DND-41 (cell line): ENCODE results near the gene SQOR.

ENCODE experiments used
- ATAC-seq: fragments of 200-7000 bp; cut with Tn5 transposase; 3 replicates; pipeline ENCODE4 v1.9.1; 2021; ENCODE audit warnings: low read depth; ENCODE audit not compliant: insufficient read depth
- DNase-seq: peaks from one replicate; pipeline ENCODE4 v3.0.0-alpha.2; 2020
- H2AFZ ChIP-seq: 2 replicates; pipeline ENCODE4 v1.6.0; 2012; ENCODE audit warnings: low read depth, low read length
- H3K27ac ChIP-seq: 2 replicates; pipeline ENCODE4 v1.5.1; 2012; ENCODE audit warnings: low read length, inconsistent platforms
- H3K27me3 ChIP-seq: fragments of 200-600 bp; sonication (generic); 2 replicates; pipeline ENCODE4 v1.6.0; 2012; ENCODE audit warnings: low read length, mild to moderate bottlenecking, inconsistent platforms; ENCODE audit not compliant: insufficient read depth, poor library complexity
- H3K36me3 ChIP-seq: 2 replicates; pipeline ENCODE4 v1.5.1; 2012; ENCODE audit warnings: low read length, inconsistent platforms; ENCODE audit not compliant: insufficient read depth
- H3K4me1 ChIP-seq: 2 replicates; pipeline ENCODE4 v1.5.1; 2012; ENCODE audit warnings: mild to moderate bottlenecking, low read length; ENCODE audit not compliant: insufficient read depth
- H3K4me2 ChIP-seq: 2 replicates; pipeline ENCODE4 v1.6.0; 2012; ENCODE audit warnings: mild to moderate bottlenecking, moderate library complexity, low read length, inconsistent platforms; ENCODE audit not compliant: insufficient read depth
- H3K4me3 ChIP-seq, 2 experiments: fragments of 200-600 bp in 1 of 2; shearing (Covaris generic) in 1 of 2; 2 replicates each; pipeline ENCODE4 v1.5.1; 2012 to 2016; ENCODE audit warnings: inconsistent platforms in 2 of 2, low read length in 2 of 2, mild to moderate bottlenecking in 2 of 2, low read depth in 1 of 2, moderate library complexity in 1 of 2
- H3K79me2 ChIP-seq: 2 replicates; pipeline ENCODE4 v1.6.0; 2012; ENCODE audit warnings: low read length, inconsistent platforms; ENCODE audit not compliant: insufficient read depth
- H3K9ac ChIP-seq: 2 replicates; pipeline ENCODE4 v1.6.0; 2012; ENCODE audit warnings: low read depth, mild to moderate bottlenecking, inconsistent platforms, low read length, moderate library complexity
- H3K9me3 ChIP-seq: 2 replicates; pipeline ENCODE4 v1.5.1; 2012; ENCODE audit warnings: low read length, moderate library complexity, mild to moderate bottlenecking, inconsistent platforms; ENCODE audit not compliant: insufficient read depth, severe bottlenecking
- H4K20me1 ChIP-seq: 2 replicates; pipeline ENCODE4 v1.6.0; 2012; ENCODE audit warnings: low read length; ENCODE audit not compliant: insufficient read depth
- CTCF ChIP-seq: IDR thresholded peaks from 2 replicates; pipeline ENCODE4 v1.5.1; 2012; ENCODE audit warnings: borderline replicate concordance, low read length, moderate library complexity, mild to moderate bottlenecking; ENCODE audit not compliant: poor library complexity, severe bottlenecking; ENCODE audit errors: extremely low read depth
- EZH2 ChIP-seq: IDR thresholded peaks from 3 replicates; pipeline ENCODE4 v1.6.1; 2012; ENCODE audit warnings: borderline replicate concordance, low read depth, mild to moderate bottlenecking, moderate library complexity, low read length, inconsistent platforms; ENCODE audit not compliant: severe bottlenecking

The SQOR gene

DNA sequence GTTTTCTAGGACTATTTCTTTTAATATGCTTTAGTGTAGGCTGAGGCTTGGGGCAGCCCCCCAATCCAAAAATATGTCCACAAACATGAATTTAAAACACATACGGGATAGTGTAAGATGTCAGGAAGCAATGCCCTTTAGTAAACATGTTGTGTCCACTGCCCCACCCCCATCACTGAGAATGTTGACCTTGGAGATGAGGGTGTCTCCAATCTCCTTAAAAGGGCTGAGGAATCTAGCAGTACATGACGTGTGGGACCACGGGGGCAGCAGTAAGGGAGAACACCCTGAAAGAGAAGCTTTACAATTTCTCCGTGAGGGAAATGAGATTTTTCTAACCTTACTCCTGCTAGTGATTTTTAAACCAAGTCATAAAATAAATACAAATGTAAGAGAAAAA lies 84.7 kb downstream of the SQOR start:
- DNase-seq (no peak), ATAC-seq (no peak)
- Histone ChIP-seq H4K20me1 (no peaks in the 10 kb centered on the region), H3K4me1 (no peaks in the 10 kb centered on the region), H3K79me2 (no peaks in the 10 kb centered on the region), H3K27ac (no peak overlapping the region), H3K4me3 (no peak overlapping the region), H2AFZ (no peak overlapping the region), H3K4me2 (no peak overlapping the region), H3K36me3 (no peaks in the 10 kb centered on the region), H3K27me3 (no peaks in the 10 kb centered on the region), H3K9me3 (no peaks in the 10 kb centered on the region), H3K9ac (no peak overlapping the region)
- TF ChIP-seq EZH2 (no peak), CTCF (no peak)

DNA sequence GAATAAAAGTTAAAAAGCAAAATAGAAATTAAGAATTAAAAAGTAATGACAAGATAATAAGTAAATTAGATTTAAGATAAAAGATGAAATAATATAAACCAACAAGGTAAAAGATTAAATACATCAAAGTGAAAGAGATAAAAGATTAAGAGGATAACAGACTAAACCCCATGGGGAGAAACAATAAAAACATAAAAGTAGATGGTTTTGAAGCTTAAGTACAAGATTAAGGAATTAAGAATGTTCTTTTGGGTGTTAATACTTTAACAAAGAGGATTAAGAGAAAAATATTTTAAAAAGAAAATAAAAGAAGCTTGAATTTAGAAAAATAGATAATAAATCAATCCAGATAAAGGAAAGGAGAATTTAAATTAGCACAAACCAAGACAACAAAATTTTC lies 85.4 kb downstream of the SQOR start:
- no peak for DNase-seq
- no peaks in the 10 kb centered on the region for H4K20me1 ChIP-seq
- H3K4me2 ChIP-seq: no peak overlapping the region
- H3K9ac ChIP-seq: no peak overlapping the region
- H3K27ac ChIP-seq: no peak overlapping the region
- no peaks in the 10 kb centered on the region for H3K4me1 ChIP-seq
- H3K27me3 ChIP-seq: no peaks in the 10 kb centered on the region
- no peaks in the 10 kb centered on the region for H3K36me3 ChIP-seq
- TF ChIP-seq CTCF (no peak), EZH2 (no peak)
- ATAC-seq: no peak
- H2AFZ ChIP-seq: no peak overlapping the region
- no peaks in the 10 kb centered on the region for H3K79me2 ChIP-seq
- no peak overlapping the region for H3K4me3 ChIP-seq
- no peaks in the 10 kb centered on the region for H3K9me3 ChIP-seq

GRCh38 chr15:45728641-45729040 lies 93.8 kb downstream of the SQOR start:
- no peak overlapping the region for H3K4me2 ChIP-seq
- H2AFZ ChIP-seq: no peak overlapping the region
- no peaks in the 10 kb centered on the region for H3K36me3 ChIP-seq
- no peaks in the 10 kb centered on the region for H3K4me1 ChIP-seq
- ATAC-seq (no peak), DNase-seq (no peak)
- TF ChIP-seq CTCF (no peak), EZH2 (no peak)
- no peaks in the 10 kb centered on the region for H3K27me3 ChIP-seq
- H3K9me3 ChIP-seq: no peaks in the 10 kb centered on the region
- no peak overlapping the region for H3K4me3 ChIP-seq
- H3K79me2 ChIP-seq: no peaks in the 10 kb centered on the region
- H3K27ac ChIP-seq: no peak overlapping the region
- H3K9ac ChIP-seq: no peak overlapping the region
- no peaks in the 10 kb centered on the region for H4K20me1 ChIP-seq

- no peak for DNase-seq
- Histone ChIP-seq H2AFZ (no peak overlapping the region), H3K4me1 (no peaks in the 10 kb centered on the region), H3K4me2 (no peak overlapping the region), H4K20me1 (no peaks in the 10 kb centered on the region), H3K79me2 (no peaks in the 10 kb centered on the region), H3K27ac (no peak overlapping the region), H3K9me3 (no peaks in the 10 kb centered on the region), H3K36me3 (no peaks in the 10 kb centered on the region), H3K4me3 (no peak overlapping the region), H3K9ac (no peak overlapping the region), H3K27me3 (no peaks in the 10 kb centered on the region)
- TF ChIP-seq EZH2 (no peak), CTCF (no peak)
- no peak for ATAC-seq
These were observed 94.3 kb downstream of the SQOR start for GRCh38 chr15:45729141-45729540.
